Measurements from ENCODE around the gene GARIN3.

GRCh38 chr5:157177953-157178352 lies 11.9 kb upstream of the GARIN3 start:
- TF ChIP-seq CTCF (tag by site-specific recombination; IDR thresholded peaks at IDR 0.05) (no peak), ZNF585B (tag by site-specific recombination; IDR thresholded peaks at IDR 0.05) (no peak), ATF2 (tag by site-specific recombination; IDR thresholded peaks at IDR 0.05; ENCODE audit: low read depth) (no peak), ZNF513 (tag by site-specific recombination; IDR thresholded peaks at IDR 0.05) (no peak), KLF16 (tag by site-specific recombination; IDR thresholded peaks at IDR 0.05) (no peak), BCL11B (tag by site-specific recombination; IDR thresholded peaks at IDR 0.05; ENCODE audit: low read depth) (no peak), ZNF785 (tag by site-specific recombination; IDR thresholded peaks at IDR 0.05) (no peak), ZBTB17 (tag by site-specific recombination; IDR thresholded peaks at IDR 0.05) (no peak)

Data from HEK293 (cell line).